ENCODE data around the gene NT5M. TPM values are rescaled to one million over a fixed set of nuclear protein-coding genes. Genes with fewer than 3 reads are reported as not detected.

Gene NT5M
- total RNA-seq, 1 experiment from 2014 or later: 10.8 TPM

GRCh38 chr17:17303847-17304490, 796 bp downstream of the NT5M start:
- H3K9me3 Mint-ChIP-seq: no peaks in the 10 kb centered on the region
- peak overlapping the region; percentile 78 for H3K4me3 Mint-ChIP-seq
- H3K27ac Mint-ChIP-seq: no peak overlapping the region
- peaks cover 28% of the 10 kb centered on the region for H3K4me1 Mint-ChIP-seq
- ATAC-seq: no peak
- H3K36me3 Mint-ChIP-seq: peaks cover 3% of the 10 kb centered on the region; the same call in 1 of the 2 replicates
- no peak for DNase-seq (ENCODE audit: low spot score)
- CTCF ChIA-PET: no interaction called here
- peaks cover 13% of the 10 kb centered on the region for H3K27me3 Mint-ChIP-seq (ENCODE audit: low read depth)
- TF ChIP-seq ZNF423 (CRISPR knock-in tag; IDR thresholded peaks at IDR 0.05): no peak
- POLR2A ChIA-PET: no interaction called here

- DNase-seq (ENCODE audit: low spot score) (no peak), ATAC-seq (no peak)
- Mint-ChIP-seq H3K4me1 (peaks cover 28% of the 10 kb centered on the region), H3K4me3 (peak overlapping the region; percentile 78), H3K27ac (no peak overlapping the region), H3K27me3 (ENCODE audit: low read depth) (peaks cover 13% of the 10 kb centered on the region), H3K36me3 (peaks cover 9% of the 10 kb centered on the region; the same call in 1 of the 2 replicates), H3K9me3 (no peaks in the 10 kb centered on the region)
- TF ChIP-seq CREM (CRISPR knock-in tag; IDR thresholded peaks at IDR 0.05) (no peak), AFF4 (CRISPR knock-in tag; IDR thresholded peaks at IDR 0.05; ENCODE audit: borderline replicate concordance) (no peak), ZNF281 (CRISPR knock-in tag; IDR thresholded peaks at IDR 0.05) (no peak), ZBTB21 (CRISPR knock-in tag; IDR thresholded peaks at IDR 0.05; ENCODE audit: borderline replicate concordance) (no peak), HMGA2 (CRISPR knock-in tag; IDR thresholded peaks at IDR 0.05) (no peak)
- TF ChIP-seq, protein P1, sequence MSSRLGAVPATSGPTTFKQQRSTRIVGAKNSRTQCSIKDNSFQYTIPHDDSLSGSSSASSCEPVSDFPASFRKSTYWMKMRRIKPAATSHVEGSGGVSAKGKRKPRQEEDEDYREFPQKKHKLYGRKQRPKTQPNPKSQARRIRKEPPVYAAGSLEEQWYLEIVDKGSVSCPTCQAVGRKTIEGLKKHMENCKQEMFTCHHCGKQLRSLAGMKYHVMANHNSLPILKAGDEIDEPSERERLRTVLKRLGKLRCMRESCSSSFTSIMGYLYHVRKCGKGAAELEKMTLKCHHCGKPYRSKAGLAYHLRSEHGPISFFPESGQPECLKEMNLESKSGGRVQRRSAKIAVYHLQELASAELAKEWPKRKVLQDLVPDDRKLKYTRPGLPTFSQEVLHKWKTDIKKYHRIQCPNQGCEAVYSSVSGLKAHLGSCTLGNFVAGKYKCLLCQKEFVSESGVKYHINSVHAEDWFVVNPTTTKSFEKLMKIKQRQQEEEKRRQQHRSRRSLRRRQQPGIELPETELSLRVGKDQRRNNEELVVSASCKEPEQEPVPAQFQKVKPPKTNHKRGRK (CRISPR knock-in tag; IDR thresholded peaks at IDR 0.05; ENCODE audit: borderline replicate concordance): no peak
- ChIA-PET CTCF (no interaction called here), POLR2A (no interaction called here)
Measured at GRCh38 chr17:17304521-17304985, 1.4 kb downstream of the NT5M start.

DNA sequence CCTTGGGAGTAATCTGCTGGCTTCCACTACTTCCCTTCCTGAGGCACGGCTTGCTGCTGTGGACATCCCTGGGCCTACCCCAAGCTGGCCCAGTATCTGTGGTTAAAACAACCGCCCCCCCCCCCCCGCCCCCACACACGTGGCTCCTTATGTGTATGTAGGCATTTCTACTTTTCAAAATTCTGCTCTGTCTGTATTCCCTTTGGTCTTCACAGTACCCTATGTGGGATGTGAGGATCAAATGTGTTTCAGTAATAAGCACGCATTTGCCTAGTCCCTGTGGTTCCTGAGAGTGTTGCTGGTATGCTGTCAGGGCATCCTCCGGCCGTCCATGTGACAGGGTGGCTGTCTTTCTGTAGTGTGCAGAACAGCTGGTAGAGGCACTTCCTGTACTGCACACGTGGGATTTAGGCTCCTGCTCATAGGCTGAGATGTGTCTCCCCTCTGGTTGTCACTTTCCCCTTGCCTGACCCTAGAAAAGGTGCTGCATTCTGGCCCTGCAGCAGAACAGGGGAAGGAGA, 2.2 kb downstream of the NT5M start:
- CTCF ChIA-PET: no interaction called here
- no peak for ATAC-seq

More for the DNA sequence above, 2.2 kb downstream of the NT5M start:
- Mint-ChIP-seq H3K36me3 (peaks cover 13% of the 10 kb centered on the region), H3K4me3 (peak overlapping the region; percentile 45; the same call in 1 of the 2 replicates), H3K27ac (no peak overlapping the region), H3K9me3 (no peaks in the 10 kb centered on the region), H3K27me3 (ENCODE audit: low read depth) (peaks cover 13% of the 10 kb centered on the region), H3K4me1 (peaks cover 23% of the 10 kb centered on the region)
- POLR2A ChIA-PET: interaction anchor here (0.5 kb wide), 1 partner anchor 25 kb away, joined by 4 read pairs; no protein-coding TSS in a partner anchor
- DNase-seq (ENCODE audit: low spot score): no peak
- TF ChIP-seq SP1 (CRISPR knock-in tag; conservative IDR thresholded peaks at IDR 0.05) (no peak), CBFB (CRISPR knock-in tag; IDR thresholded peaks at IDR 0.05; ENCODE audit: low read depth) (no peak), ZNF396 (CRISPR knock-in tag; IDR thresholded peaks at IDR 0.05; ENCODE audit: borderline replicate concordance) (no peak), ZBTB21 (CRISPR knock-in tag; IDR thresholded peaks at IDR 0.05; ENCODE audit: borderline replicate concordance) (no peak), ARID4B (CRISPR knock-in tag; IDR thresholded peaks at IDR 0.05; ENCODE audit: borderline replicate concordance) (no peak)
